Astrocyte (in vitro differentiated cells and primary cell): Measurements from ENCODE around the gene ISG15.

Source experiments
- CTCF ChIP-seq: IDR thresholded peaks from 2 replicates; pipeline ENCODE4 v1.5.1; 2011; ENCODE audit warnings: low read depth, mild to moderate bottlenecking, inconsistent platforms, low read length, moderate library complexity; ENCODE audit not compliant: insufficient read depth
- EZH2 ChIP-seq: IDR thresholded peaks from 2 replicates; pipeline ENCODE4 v1.6.1; 2012; ENCODE audit warnings: mild to moderate bottlenecking, low read length, inconsistent platforms; ENCODE audit not compliant: insufficient read depth

GRCh38 chr1:1059494-1060280 is 46.4 kb downstream of the ISG15 start:
- TF ChIP-seq CTCF (no peak), EZH2 (no peak)
